ENCODE results near the gene PRCC. TPM values are rescaled to one million over a fixed set of nuclear protein-coding genes. Genes with fewer than 3 reads are reported as not detected.

The PRCC gene
- total RNA-seq, 1 donor from 2014 or later, result 19.3 TPM

DNA sequence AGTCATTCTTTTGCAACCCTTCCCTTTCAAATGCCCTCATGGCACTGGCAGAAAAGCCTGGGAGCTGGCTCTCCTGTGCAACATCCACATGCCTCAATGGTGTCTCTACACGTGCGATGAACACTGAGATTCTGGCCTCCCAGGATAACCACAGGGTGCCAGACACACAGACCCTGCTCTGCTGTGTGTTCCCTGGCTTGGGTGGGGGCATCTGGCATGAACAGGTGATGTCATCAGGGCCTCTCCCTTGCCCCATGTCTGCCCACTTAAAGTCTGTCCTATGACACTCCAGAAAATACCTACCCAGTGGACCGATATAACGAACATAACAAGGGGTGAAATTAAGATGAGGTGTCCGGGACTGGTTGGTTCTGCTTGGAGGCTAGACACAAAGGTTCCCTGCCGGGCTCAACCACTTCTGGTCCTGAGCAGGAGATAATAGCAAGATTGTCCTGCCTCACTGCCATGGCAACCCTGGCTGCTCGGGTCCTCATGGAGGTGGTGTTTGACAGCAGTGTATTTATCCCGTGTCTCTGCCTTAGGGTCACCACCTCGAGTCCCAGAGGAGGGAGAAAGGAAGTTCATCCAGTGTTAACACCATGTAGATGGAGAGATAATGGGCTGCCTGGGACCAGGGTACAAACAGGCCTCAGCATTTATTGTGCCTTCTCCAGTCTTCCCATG is 72.2 kb downstream of the PRCC start:
- ATAC-seq (no peak), DNase-seq (ENCODE audit: low spot score) (no peak)

DNA sequence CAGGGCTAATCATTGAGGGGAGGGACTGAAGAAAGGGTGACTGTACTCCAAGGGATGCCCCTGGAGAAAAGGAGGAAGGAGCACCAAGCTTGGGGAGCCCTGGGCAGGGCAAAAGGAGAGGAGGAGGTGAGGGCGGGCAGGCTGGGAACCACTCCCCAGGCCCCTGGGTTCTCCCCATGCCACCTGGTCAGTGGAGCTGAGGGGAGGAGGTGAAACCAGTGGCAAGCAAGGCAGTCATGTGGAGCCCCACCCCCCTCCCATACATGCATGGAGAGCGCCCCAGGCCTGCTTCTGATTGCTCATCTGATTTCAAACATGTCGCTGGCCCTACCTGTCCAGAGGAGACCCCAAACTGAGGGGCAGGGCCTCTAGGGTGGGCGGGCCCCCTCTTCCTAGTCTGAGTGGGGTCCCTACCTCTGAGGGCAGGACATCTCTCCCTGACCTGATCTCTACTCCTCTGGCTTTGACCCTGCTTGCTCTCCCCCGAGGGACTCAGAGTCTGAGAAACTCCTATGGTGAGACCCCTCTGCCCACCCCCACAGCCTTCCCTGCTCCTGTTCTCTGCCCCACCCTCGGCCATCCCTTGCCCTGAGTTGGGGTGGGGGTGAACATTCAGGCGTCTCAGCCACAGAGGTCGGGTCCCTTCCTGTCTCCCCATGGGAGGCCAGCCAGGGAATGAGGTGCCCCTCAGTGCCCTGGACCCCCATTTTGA is 73.0 kb downstream of the PRCC start:
- ATAC-seq, result no peak
- DNase-seq (ENCODE audit: low spot score), result no peak

- DNase-seq (ENCODE audit: low spot score) (no peak), ATAC-seq (no peak)
Measured at GRCh38 chr1:156840898-156841279, 73.6 kb downstream of the PRCC start.

DNA sequence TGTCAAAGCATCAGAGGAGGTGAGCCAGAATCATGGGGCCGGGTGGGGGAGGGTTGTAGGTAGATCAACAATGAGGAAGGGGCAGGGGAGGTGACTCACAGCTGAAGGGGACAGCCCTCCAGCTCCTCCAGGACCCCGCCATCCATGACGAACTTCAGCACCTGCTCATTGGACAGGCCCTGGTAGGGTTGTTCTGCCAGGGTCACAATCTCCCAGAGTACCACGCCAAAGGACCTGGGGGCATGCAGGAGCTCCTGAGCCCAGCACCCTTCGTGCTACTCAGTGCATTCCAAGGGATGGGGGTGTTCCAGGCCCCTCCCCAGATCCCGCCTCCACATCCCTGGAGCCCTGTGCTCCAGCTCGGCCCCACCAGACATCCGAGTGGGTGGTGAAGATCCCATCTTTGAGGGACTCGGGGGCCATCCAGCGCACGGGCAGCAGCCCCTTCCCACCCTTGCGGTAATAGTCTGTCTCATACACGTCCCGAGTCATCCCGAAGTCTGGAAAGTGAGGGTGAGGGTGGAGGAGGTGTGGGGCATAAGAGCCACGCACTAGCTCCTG is 74.0 kb downstream of the PRCC start:
- no peak for DNase-seq (ENCODE audit: low spot score)

DNA sequence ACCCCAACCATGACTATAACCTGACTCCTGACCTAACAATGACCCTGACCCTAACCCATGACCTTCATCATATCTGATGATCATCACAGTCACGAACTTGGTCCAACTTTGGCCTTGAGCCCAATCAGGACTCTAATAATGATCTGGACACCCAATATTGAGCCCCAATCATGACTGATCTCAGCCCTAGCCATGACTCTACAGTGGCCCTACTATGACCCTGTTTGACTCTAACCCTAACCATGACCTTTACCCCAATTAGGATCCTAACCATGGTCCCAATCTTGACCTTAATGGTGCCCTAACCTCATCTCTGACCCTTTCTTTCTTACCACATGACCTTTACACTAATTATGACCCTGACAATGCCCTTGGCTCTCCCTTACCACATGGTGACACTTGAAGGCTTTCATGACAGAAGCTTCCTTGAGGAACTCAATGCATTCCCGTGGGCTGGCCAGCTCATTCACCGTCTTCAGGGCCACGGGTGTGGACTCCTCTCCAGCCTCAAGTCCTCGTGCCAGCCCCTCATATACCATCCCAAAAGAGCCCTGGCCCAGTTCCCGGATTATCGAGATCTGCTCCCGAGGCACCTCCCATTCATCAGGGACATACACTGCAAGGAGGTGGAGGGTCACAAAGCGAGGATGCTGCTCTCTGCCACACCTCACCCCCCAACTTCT is 75.4 kb downstream of the PRCC start:
- ATAC-seq (no peak), DNase-seq (ENCODE audit: low spot score) (no peak)

More for the DNA sequence above, 74.0 kb downstream of the PRCC start:
- ATAC-seq, result no peak

- ATAC-seq, result no peak
- no peak for DNase-seq (ENCODE audit: low spot score)
Measured at GRCh38 chr1:156844102-156844501, 76.8 kb downstream of the PRCC start.

- DNase-seq (ENCODE audit: low spot score) (no peak), ATAC-seq (no peak)
Measured at GRCh38 chr1:156844638-156845037, 77.3 kb downstream of the PRCC start.

DNA sequence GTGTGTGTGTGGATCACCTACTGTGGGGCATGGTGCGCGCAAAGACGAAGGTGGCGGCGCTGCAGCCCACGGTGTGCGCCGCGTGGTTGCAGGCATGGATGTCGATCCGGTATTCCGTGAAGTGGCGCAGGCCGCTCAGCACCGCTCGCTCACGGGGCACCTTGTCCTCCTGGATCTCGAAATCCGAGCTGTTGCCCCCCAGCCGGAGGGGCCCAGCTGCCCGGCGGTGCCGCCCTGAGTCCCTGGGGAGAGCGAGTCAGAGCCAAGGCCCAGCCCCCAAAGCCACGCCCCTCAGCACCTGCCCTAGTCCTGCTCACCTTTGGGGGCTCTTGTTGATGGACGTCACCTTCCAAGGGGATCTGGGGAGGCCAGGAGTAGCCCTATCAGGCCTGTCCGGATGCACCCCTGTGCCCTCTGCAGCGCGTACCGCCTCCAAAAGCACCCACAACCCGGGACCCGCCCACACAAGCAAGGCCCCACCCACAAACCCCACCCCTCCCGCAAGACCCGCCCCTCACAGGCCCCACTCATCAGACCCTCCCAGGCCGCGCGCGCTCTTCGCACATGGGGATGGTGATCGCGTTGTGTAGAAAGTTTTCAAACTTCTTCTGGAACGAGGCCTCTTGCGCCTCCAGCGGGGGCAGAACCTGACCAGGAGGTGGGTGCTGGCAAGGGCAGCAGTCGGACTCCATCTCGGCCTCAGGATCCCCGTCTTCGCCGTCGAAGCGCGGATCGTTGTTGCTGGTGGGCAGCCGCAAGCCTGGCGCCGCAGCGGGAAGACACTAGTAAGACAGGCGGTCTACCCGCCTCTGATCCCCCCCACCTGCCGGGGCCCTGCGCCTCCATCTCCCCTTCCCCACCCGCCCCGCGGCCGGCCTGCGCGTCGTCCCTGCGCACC is 78.0 kb downstream of the PRCC start:
- ATAC-seq, result no peak
- no peak for DNase-seq (ENCODE audit: low spot score)

GRCh38 chr1:156845953-156846545 is 78.7 kb downstream of the PRCC start:
- DNase-seq (ENCODE audit: low spot score), result no peak

GRCh38 chr1:156846643-156847042 is 79.3 kb downstream of the PRCC start:
- ATAC-seq, result no peak
- DNase-seq (ENCODE audit: low spot score), result no peak

More at GRCh38 chr1:156845953-156846545, 78.7 kb downstream of the PRCC start:
- no peak for ATAC-seq

DNA sequence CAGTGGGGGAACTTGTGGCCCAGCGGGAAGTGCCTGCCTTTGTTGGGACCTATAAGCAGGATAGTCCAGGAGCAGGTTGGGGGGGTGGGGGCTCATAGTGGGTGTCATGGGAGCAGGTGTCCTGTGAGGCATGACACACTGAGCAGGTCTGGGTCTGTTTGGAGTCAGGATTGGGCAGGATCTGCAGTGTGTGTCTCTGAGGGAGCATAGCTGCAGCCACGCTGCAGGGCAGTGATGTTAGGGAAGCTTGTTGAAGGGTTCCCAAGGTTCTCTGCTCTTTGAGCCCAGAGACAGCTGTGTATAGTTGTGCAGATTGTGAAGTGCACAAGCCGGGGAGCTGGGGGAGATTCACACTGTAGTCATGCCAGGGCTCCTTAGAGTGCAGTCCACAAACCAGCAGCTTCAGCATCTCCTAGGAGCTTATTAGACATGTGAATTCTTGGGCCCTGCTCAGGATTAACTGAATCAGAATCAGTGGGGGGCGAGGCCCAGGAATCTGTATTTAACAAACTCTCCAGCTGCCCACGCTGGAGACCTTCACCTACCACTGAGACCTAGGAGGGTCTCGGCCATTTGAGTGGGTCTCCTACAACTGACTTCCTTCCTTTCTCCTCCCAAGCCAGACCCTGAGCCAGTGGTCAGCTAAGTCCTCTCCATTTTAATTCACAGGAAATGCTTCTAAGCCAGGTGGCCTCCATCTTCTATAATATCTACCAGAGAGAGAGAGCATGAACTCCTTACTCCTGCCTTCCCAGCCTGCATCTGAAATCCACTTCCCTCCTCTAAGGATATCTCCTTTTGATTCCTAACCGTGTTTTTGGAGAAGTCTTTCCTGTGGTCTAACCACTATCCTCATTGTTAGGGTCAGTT is 80.5 kb downstream of the PRCC start:
- ATAC-seq, result no peak
- DNase-seq (ENCODE audit: low spot score), result no peak

GRCh38 chr1:156848461-156849150 is 81.3 kb downstream of the PRCC start:
- no peak for ATAC-seq
- DNase-seq (ENCODE audit: low spot score), result no peak

DNA sequence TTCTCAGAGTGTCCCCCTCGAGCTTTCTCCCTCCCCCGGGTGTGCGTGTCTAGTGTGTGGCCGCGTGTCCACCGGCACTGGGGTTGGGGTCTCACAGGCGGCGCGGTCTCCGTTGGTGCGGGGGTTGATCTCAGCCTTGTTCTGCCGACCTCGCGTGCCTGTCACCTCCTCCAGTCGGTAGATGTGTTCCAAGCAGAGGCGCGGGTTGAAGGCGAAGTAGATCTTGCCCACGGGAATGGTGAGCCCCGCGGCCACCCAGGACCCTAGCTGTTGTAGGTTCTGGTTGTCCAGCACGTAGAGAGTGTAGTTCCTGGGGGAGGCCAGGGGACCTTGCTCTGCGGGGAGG is 81.8 kb downstream of the PRCC start:
- DNase-seq (ENCODE audit: low spot score), result no peak

More for the DNA sequence above, 81.8 kb downstream of the PRCC start:
- no peak for ATAC-seq

Other genes with a start within 250 kb of the PRCC start
- 0.23 TPM for gene IQGAP3, start 195.0 kb upstream of the PRCC start, total RNA-seq
- not detected for gene TTC24, start 187.8 kb upstream of the PRCC start, total RNA-seq
- 51.2 TPM for gene NAXE, start 175.8 kb upstream of the PRCC start, total RNA-seq
- 7.3 TPM for gene GPATCH4, start 166.1 kb upstream of the PRCC start, total RNA-seq
- gene HAPLN2, start 148.1 kb upstream of the PRCC start, total RNA-seq, result not detected
- gene BCAN, start 125.4 kb upstream of the PRCC start, total RNA-seq, result not detected
- 1.4 TPM for gene NES, start 90.1 kb upstream of the PRCC start, total RNA-seq
- 0.33 TPM for gene CRABP2, start 62.0 kb upstream of the PRCC start, total RNA-seq
- gene METTL25B, start 39.1 kb upstream of the PRCC start, total RNA-seq, result 26.8 TPM
- gene ISG20L2, start 38.8 kb upstream of the PRCC start, total RNA-seq, result 10.8 TPM
- gene MRPL24, start 26.4 kb upstream of the PRCC start, total RNA-seq, result 68.7 TPM
- gene HDGF, start 15.9 kb upstream of the PRCC start, total RNA-seq, result 153 TPM
- 0.78 TPM for gene SH2D2A, start 49.3 kb downstream of the PRCC start, total RNA-seq
- not detected for gene INSRR, start 91.6 kb downstream of the PRCC start, total RNA-seq
- gene NTRK1, start 93.3 kb downstream of the PRCC start, total RNA-seq, result not detected
- 4.5 TPM for gene PEAR1, start 126.2 kb downstream of the PRCC start, total RNA-seq
- gene LRRC71, start 153.1 kb downstream of the PRCC start, total RNA-seq, result not detected